ENCODE measurements around the gene FOXQ1. TPM values are rescaled to one million over a fixed set of nuclear protein-coding genes. Genes with fewer than 3 reads are reported as not detected.
A peak's percentile ranks its signal among the peaks of the same experiment; 100 is the strongest.

FOXQ1 gene
- total RNA-seq, 2 donors from 2014 or later = 4.9 to 17.4 TPM

DNA sequence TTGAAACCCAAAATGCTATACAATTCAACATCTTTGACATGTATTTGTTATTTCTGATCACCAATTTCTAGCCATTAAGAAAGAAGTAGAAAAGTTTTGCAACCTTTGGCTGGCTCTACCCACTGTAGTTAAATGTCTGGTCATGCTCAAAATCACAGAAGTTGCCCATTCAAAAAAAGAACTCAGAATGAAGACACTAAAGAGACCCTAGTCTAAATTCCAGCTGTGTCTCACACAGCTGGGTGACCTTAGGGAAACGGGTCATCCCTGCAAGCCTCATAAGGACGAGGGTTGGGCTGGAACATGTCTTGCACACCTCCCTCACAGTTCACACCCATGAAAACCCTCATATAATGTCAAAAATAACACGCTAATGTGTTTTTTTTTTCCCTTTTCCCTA is 10.3 kb downstream of the FOXQ1 start:
- Histone ChIP-seq H3K4me3 (no peak overlapping the region), H3K4me1 (peaks cover 10% of the 10 kb centered on the region), H3K27ac (peak overlapping the region in 1 of 4 donors; percentile 34), H3K27me3 (no peaks in the 10 kb centered on the region), H3K36me3 (replicated peaks in 1 of 2; ENCODE audit: insufficient read depth in 1 of 2, low read depth in 2 of 2) (no peaks in the 10 kb centered on the region), H3K9me3 (no peaks in the 10 kb centered on the region)
- intact Hi-C loops (cut with DNase I) = no loop called here
- ATAC-seq (no peak), DNase-seq (no peak)
- WGBS, 2 donors = 62% methylated on average over 3 of the region's 3 CpGs
- TF ChIP-seq, protein P1, sequence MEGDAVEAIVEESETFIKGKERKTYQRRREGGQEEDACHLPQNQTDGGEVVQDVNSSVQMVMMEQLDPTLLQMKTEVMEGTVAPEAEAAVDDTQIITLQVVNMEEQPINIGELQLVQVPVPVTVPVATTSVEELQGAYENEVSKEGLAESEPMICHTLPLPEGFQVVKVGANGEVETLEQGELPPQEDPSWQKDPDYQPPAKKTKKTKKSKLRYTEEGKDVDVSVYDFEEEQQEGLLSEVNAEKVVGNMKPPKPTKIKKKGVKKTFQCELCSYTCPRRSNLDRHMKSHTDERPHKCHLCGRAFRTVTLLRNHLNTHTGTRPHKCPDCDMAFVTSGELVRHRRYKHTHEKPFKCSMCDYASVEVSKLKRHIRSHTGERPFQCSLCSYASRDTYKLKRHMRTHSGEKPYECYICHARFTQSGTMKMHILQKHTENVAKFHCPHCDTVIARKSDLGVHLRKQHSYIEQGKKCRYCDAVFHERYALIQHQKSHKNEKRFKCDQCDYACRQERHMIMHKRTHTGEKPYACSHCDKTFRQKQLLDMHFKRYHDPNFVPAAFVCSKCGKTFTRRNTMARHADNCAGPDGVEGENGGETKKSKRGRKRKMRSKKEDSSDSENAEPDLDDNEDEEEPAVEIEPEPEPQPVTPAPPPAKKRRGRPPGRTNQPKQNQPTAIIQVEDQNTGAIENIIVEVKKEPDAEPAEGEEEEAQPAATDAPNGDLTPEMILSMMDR (IDR thresholded peaks at IDR 0.05) = no peak
- TF ChIP-seq POLR2A (IDR thresholded peaks at IDR 0.05) = no peak

DNA sequence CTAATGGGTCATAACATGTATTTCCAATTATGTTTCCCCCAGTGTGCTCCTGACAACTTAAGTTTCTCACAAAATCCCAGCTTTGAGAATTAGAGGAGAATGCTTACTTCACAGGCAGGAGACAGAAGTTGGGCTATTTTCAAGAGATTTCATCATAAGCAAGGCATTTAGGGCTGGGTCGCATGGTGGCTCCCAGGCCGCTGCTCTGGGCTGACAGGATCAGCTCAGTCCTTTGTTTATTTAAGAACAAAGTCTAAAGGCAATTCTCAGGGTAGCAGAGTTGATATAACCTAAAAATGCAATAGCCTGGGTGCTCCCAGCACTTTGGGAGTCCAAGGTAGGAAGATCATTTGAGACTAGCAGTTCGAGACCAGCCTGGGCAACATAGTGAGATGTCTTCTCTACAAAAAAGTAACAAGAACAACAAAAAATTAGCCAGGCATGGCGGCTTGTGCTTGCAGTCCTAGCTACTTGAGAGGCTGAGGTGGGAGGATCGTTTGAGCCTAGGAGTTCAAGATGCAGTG is 10.9 kb downstream of the FOXQ1 start:
- 60 to 61% methylated on average over 5 of the region's 5 CpGs for WGBS, 2 donors
- TF ChIP-seq, protein P1 (IDR thresholded peaks at IDR 0.05) = no peak
- TF ChIP-seq POLR2A (IDR thresholded peaks at IDR 0.05) = no peak
- Histone ChIP-seq H3K27me3 (no peaks in the 10 kb centered on the region), H3K4me1 (peaks cover 10% of the 10 kb centered on the region), H3K36me3 (replicated peaks in 1 of 2; ENCODE audit: insufficient read depth in 1 of 2, low read depth in 2 of 2) (no peaks in the 10 kb centered on the region), H3K9me3 (no peaks in the 10 kb centered on the region), H3K27ac (peak overlapping the region in 1 of 4 donors; percentile 42), H3K4me3 (no peak overlapping the region)
- peak; percentile 45 for ATAC-seq
- intact Hi-C loops (cut with DNase I) = no loop called here
- DNase-seq = peak in 1 of 4 donors; percentile 63

DNA sequence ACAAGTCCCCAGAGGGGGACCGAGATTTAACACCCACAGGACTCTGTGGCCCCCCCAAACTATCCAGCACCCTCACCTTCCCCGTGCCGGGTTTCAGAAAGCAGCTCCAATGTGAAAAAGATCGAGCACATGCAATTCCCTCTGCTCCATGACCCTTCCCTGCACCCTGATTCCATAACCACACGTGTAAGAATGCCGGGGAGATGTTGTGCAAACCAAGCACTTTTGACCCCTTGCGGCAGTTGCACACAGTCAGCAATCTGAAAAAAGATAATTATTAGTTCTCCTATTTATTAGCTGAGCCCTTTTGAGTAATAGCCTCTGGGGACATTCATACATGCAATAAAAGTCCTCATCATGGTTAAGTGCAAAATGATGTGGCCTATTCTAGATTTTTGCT is 13.0 kb downstream of the FOXQ1 start:
- no peak overlapping the region for H3K4me3 ChIP-seq
- H3K27ac ChIP-seq = peak overlapping the region in 1 of 4 donors; percentile 86
- H3K9me3 ChIP-seq = no peaks in the 10 kb centered on the region
- peaks cover 10% of the 10 kb centered on the region for H3K4me1 ChIP-seq
- TF ChIP-seq, protein P1 (IDR thresholded peaks at IDR 0.05) = no peak
- no peak for TF ChIP-seq POLR2A (IDR thresholded peaks at IDR 0.05)
- no peak for ATAC-seq
- H3K27me3 ChIP-seq = no peaks in the 10 kb centered on the region
- WGBS, 2 donors = 83 to 88% methylated on average over 7 of the region's 7 CpGs
- no peak for DNase-seq
- intact Hi-C loops (cut with DNase I) = no loop called here
- no peaks in the 10 kb centered on the region for H3K36me3 ChIP-seq (replicated peaks in 1 of 2; ENCODE audit: insufficient read depth in 1 of 2, low read depth in 2 of 2)

DNA sequence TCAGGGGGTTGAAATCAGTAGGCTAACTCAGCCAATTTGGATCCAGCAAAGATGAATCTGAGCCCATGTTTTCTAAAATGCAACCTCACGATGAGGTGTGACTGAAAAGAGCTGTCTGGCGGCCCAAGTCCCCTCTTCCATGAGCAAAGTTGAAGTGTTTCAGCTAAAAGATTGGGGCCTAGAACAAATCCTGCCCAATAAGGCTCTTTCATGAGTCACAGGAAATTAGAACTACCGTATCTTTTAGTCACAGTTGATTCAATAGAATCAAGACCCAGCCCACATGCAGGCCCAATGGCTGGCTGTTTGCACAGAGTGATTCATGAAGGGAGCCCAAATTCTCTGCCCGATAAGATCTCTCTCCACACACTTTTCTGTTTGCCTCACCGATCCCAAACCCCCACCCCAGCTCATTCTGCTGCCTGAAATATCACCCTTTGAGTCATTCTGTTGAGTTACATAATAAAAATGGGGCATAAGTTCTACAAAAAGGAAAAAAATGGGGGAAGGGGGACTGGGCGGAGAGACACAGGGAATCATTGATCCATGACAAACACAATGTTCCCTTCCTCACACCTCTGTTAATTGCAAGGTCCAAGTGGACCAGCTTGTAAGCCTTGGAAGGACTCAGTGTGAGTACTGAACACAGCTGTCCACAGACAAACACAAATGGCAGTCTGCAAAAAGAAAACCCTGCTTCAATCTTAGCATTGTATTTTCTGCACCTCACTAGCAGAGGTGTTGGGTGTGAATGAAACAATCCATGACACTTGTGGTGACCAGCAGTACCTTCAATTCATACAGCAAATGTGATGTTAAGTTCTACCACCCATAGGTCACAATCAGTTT is 13.8 kb downstream of the FOXQ1 start:
- Histone ChIP-seq H3K4me3 (no peak overlapping the region), H3K36me3 (replicated peaks in 1 of 2; ENCODE audit: insufficient read depth in 1 of 2, low read depth in 2 of 2) (no peaks in the 10 kb centered on the region), H3K27ac (peak overlapping the region in 1 of 4 donors; percentile 86), H3K27me3 (no peaks in the 10 kb centered on the region), H3K4me1 (peaks cover 10% of the 10 kb centered on the region), H3K9me3 (no peaks in the 10 kb centered on the region)
- intact Hi-C loops (cut with DNase I) = no loop called here
- 57 to 69% methylated on average over 6 of the region's 6 CpGs for WGBS, 2 donors
- no peak for TF ChIP-seq POLR2A (IDR thresholded peaks at IDR 0.05)
- DNase-seq (peak in 1 of 4 donors; percentile 90), ATAC-seq (peak; percentile 50)

DNA sequence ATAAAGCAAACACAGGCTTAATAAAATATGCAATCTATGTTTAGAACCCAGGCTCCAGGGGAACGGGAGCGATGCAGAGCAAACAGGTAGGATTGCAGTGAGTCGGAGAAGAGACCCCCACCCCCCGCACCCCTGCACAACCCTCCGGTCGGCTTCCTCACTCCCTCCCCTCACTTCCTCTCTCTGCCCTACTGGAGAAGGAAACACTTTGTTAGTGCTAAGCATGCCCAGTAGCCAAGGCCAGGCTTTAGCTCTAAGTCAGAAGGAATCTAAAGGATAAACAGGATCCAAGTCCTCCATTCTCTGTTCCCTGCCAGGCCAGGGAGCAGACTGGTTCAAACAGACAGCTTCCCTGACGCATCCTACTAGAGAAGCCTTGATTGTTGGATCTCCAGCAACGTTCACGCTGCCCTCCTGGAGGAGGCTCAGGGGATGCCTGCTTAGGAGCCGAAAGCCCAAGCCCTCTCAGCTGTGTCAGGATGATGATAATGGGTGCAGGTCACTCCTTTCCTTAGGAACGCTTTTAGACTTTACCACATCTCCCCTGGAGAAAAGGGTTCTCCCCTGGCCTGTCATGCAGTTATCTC is 14.7 kb downstream of the FOXQ1 start:
- H3K9me3 ChIP-seq = no peaks in the 10 kb centered on the region
- DNase-seq = peak in 1 of 4 donors; percentile 16
- H3K27me3 ChIP-seq = no peaks in the 10 kb centered on the region
- peak overlapping the region in 1 of 4 donors; percentile 86 for H3K27ac ChIP-seq
- peaks cover 10% of the 10 kb centered on the region for H3K4me1 ChIP-seq
- TF ChIP-seq, protein P1 (IDR thresholded peaks at IDR 0.05) = no peak
- no peak for TF ChIP-seq POLR2A (IDR thresholded peaks at IDR 0.05)
- 46 to 72% methylated on average over 8 to 11 of the region's 11 CpGs for WGBS, 2 donors
- no peaks in the 10 kb centered on the region for H3K36me3 ChIP-seq (replicated peaks in 1 of 2; ENCODE audit: insufficient read depth in 1 of 2, low read depth in 2 of 2)
- no peak for ATAC-seq
- no peak overlapping the region for H3K4me3 ChIP-seq
- intact Hi-C loops (cut with DNase I) = no loop called here
